PC-3 (cell line): ENCODE results near the gene PRPF40B. TPM values are rescaled to one million over a fixed set of nuclear protein-coding genes. Genes with fewer than 3 reads are reported as not detected.

Source experiments
- ATAC-seq: fragments of 200-7000 bp; cut with Tn5 transposase; 2 replicates; pipeline ENCODE4 v1.9.1; 2020; ENCODE audit warnings: mild to moderate bottlenecking, moderate library complexity
- BruUV-seq: library from RNA; stranded (reverse); fragments of 400-500 nt; replicated peaks from 2 replicates; lab custom pipeline; 2021; lab: Mats Ljungman, UMichigan
- CTCF ChIA-PET: fragments of 300-600 bp; sonication (Branson Sonifier 250); formaldehyde crosslinking; loops from one replicate; lab custom pipeline; 2022; ENCODE audit warnings: antibody characterized with exemption; lab: Charles Lee
- POLR2A ChIA-PET: fragments of 300-600 bp; sonication (Branson Sonifier 250); formaldehyde crosslinking; loops from one replicate; lab custom pipeline; 2022; ENCODE audit warnings: antibody characterized with exemption; ENCODE audit not compliant: unreplicated experiment; lab: Charles Lee
- DNase-seq: peaks from one replicate; pipeline ENCODE4 v3.0.0-alpha.2; 2015
- H2AFZ ChIP-seq: fragments of 300-600 bp; sonication (generic); 2 replicates; pipeline ENCODE4 v1.6.0; 2016; ENCODE audit warnings: antibody characterized with exemption, low read length
- H3F3A ChIP-seq: fragments of 300-600 bp; sonication (generic); one replicate; pipeline ENCODE4 v1.6.0; 2017; ENCODE audit warnings: antibody characterized with exemption, low read length, control low read depth, mild to moderate bottlenecking; ENCODE audit not compliant: unreplicated experiment
- H3K27ac ChIP-seq: fragments of 300-600 bp; sonication (generic); 2 replicates; pipeline ENCODE4 v1.5.1; 2016; ENCODE audit warnings: mild to moderate bottlenecking, low read length
- H3K27me3 ChIP-seq: fragments of 300-600 bp; sonication (generic); 2 replicates; pipeline ENCODE4 v1.6.1; 2016; ENCODE audit warnings: low read length, mixed read lengths
- H3K36me3 ChIP-seq: fragments of 300-600 bp; sonication (generic); 2 replicates; pipeline ENCODE4 v1.6.1; 2016; ENCODE audit warnings: low read depth, mixed run types, low read length, mixed read lengths
- H3K4me1 ChIP-seq: fragments of 300-600 bp; sonication (generic); 2 replicates; pipeline ENCODE4 v1.5.1; 2016; ENCODE audit warnings: low read length; ENCODE audit not compliant: insufficient read depth
- H3K4me2 ChIP-seq: fragments of 300-600 bp; sonication (generic); 2 replicates; pipeline ENCODE4 v1.6.0; 2016; ENCODE audit warnings: low read length
- H3K4me3 ChIP-seq: fragments of 300-600 bp; sonication (generic); 2 replicates; pipeline ENCODE4 v1.5.1; 2016; ENCODE audit warnings: mild to moderate bottlenecking, low read length, mixed read lengths
- H3K79me2 ChIP-seq: fragments of 300-600 bp; sonication (generic); 2 replicates; pipeline ENCODE4 v1.6.1; 2017; ENCODE audit warnings: low read length, mixed read lengths
- H3K9ac ChIP-seq: fragments of 300-600 bp; sonication (generic); 2 replicates; pipeline ENCODE4 v1.6.0; 2016; ENCODE audit warnings: mild to moderate bottlenecking, low read length
- H3K9me2 ChIP-seq: fragments of 300-600 bp; sonication (generic); replicated peaks from 2 replicates; pipeline ENCODE4 v1.6.1; 2016; ENCODE audit warnings: mixed run types, low read length, mixed read lengths
- H3K9me3 ChIP-seq: fragments of 300-600 bp; sonication (generic); 2 replicates; pipeline ENCODE4 v1.6.1; 2016; ENCODE audit warnings: low read length, mixed read lengths
- H4K20me1 ChIP-seq: fragments of 300-600 bp; sonication (generic); 2 replicates; pipeline ENCODE4 v1.6.1; 2016; ENCODE audit warnings: low read length, mixed read lengths
- EZH2 ChIP-seq: fragments of 300-600 bp; sonication (generic); IDR thresholded peaks from one replicate; pipeline ENCODE4 v1.6.1; 2017; ENCODE audit warnings: antibody characterized with exemption, mild to moderate bottlenecking, low read length; ENCODE audit not compliant: unreplicated experiment
- EZH2phosphoT487 ChIP-seq: fragments of 300-600 bp; sonication (generic); IDR thresholded peaks from 2 replicates; pipeline ENCODE4 v1.6.1; 2018; ENCODE audit warnings: mild to moderate bottlenecking, antibody characterized with exemption, low read length, borderline replicate concordance
- intact Hi-C: fragments of 100-400 bp; cut with micrococcal nuclease; formaldehyde crosslinking; loops from 2 replicates; pipeline ENCODE4 v1.9.0; 2023
- total RNA-seq: library from RNA; depleted of rRNA; stranded (reverse); fragments of >200 nt; gene quantifications from 2 replicates; pipeline ENCODE4 v1.2.3, GENCODE V29; 2014
- TF ChIP-seq, protein P1 (sequence below): fragments of 300-600 bp; sonication (generic); conservative IDR thresholded peaks from 2 replicates; pipeline ENCODE4 v1.5.1; 2017; ENCODE audit warnings: antibody characterized with exemption, low read depth, mild to moderate bottlenecking, low read length

Gene PRPF40B
- total RNA-seq, 1 experiment from 2014 or later, result 17.7 TPM

DNA sequence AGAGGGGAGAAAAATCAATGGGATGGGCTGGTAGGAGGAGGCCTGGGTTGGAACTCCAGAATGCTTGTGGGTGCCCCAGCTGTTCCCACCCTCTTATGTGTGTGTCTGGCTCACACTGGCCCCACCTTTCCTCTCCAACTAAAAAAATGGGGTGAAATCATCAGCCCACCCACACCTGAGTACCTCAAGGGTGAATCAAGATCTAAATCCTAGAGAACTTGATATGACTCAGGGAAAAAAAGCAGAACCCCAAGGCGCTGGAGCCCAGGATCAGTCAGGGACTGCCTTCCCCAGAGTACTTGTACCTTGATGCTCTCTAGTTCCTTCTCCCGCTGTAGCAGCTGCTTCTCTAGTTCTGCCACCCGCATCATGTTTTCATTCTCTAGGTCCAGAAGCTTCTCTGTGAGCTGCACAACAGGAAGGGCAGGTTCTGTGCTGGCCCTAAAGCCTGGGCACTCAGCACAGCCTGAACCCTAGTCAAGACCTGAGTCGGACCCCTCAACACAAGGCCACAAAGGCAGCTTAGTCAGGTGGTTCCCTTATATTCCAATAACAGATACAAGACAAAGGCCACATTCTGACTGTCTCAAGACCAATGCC lies 29.7 kb downstream of the PRPF40B start:
- Histone ChIP-seq H2AFZ (no peak overlapping the region), H3K9me2 (no peaks in the 10 kb centered on the region), H3K36me3 (no peaks in the 10 kb centered on the region), H3K27ac (no peak overlapping the region), H3K4me1 (no peaks in the 10 kb centered on the region), H3K9ac (no peak overlapping the region), H3K4me3 (no peak overlapping the region), H3K9me3 (no peaks in the 10 kb centered on the region), H3K79me2 (no peaks in the 10 kb centered on the region), H3F3A (no peaks in the 10 kb centered on the region), H3K27me3 (no peaks in the 10 kb centered on the region), H4K20me1 (no peaks in the 10 kb centered on the region), H3K4me2 (no peak overlapping the region)
- BruUV-seq, result no TSS peak
- TF ChIP-seq EZH2phosphoT487 (no peak), EZH2 (no peak)
- TF ChIP-seq, protein P1, sequence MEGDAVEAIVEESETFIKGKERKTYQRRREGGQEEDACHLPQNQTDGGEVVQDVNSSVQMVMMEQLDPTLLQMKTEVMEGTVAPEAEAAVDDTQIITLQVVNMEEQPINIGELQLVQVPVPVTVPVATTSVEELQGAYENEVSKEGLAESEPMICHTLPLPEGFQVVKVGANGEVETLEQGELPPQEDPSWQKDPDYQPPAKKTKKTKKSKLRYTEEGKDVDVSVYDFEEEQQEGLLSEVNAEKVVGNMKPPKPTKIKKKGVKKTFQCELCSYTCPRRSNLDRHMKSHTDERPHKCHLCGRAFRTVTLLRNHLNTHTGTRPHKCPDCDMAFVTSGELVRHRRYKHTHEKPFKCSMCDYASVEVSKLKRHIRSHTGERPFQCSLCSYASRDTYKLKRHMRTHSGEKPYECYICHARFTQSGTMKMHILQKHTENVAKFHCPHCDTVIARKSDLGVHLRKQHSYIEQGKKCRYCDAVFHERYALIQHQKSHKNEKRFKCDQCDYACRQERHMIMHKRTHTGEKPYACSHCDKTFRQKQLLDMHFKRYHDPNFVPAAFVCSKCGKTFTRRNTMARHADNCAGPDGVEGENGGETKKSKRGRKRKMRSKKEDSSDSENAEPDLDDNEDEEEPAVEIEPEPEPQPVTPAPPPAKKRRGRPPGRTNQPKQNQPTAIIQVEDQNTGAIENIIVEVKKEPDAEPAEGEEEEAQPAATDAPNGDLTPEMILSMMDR, result no peak
- intact Hi-C loops, result no loop called here
- ATAC-seq (no peak), DNase-seq (no peak)
- POLR2A ChIA-PET, result no interaction called here
- CTCF ChIA-PET, result interaction anchor here (0.7 kb wide), 1 partner anchor 9 kb away, joined by 3 read pairs; no protein-coding TSS in a partner anchor

DNA sequence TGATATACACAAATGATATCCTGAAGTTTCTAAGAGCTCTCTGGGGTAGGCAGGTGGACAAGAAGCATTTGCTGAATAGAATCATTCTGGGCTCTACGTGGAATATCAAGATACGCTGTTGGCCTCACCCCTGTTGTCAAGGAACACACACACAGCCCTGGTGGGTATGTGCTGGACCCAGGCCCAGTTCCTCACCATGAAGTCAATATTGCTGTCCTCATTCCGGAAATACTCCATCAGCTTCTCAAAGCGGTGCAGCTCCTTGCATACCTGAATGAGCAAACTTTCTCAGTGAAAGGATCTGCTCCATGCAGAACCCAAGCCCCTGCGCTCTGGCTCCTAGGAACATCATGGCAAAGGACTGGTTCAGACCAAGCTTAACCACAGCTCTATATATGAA lies 31.4 kb downstream of the PRPF40B start:
- H3K36me3 ChIP-seq, result no peaks in the 10 kb centered on the region
- no TSS peak for BruUV-seq
- no peaks in the 10 kb centered on the region for H3K79me2 ChIP-seq
- no peaks in the 10 kb centered on the region for H3K9me2 ChIP-seq
- no peak overlapping the region for H3K9ac ChIP-seq
- H3K4me3 ChIP-seq, result no peak overlapping the region
- no peak overlapping the region for H2AFZ ChIP-seq
- POLR2A ChIA-PET, result no interaction called here
- H3K9me3 ChIP-seq, result no peaks in the 10 kb centered on the region
- no peaks in the 10 kb centered on the region for H3F3A ChIP-seq
- H3K27me3 ChIP-seq, result no peaks in the 10 kb centered on the region
- no peaks in the 10 kb centered on the region for H4K20me1 ChIP-seq
- no peak overlapping the region for H3K4me2 ChIP-seq
- DNase-seq, result no peak
- ATAC-seq, result no peak
- TF ChIP-seq EZH2 (no peak), EZH2phosphoT487 (no peak)
- TF ChIP-seq, protein P1, result no peak
- intact Hi-C loops, result no loop called here
- CTCF ChIA-PET, result interaction anchor here (0.6 to 0.9 kb wide), 2 partner anchors 32 to 87 kb away, joined by 3 to 5 read pairs; partner anchors contain the start of gene TMBIM6
- H3K4me1 ChIP-seq, result no peaks in the 10 kb centered on the region
- no peak overlapping the region for H3K27ac ChIP-seq

DNA sequence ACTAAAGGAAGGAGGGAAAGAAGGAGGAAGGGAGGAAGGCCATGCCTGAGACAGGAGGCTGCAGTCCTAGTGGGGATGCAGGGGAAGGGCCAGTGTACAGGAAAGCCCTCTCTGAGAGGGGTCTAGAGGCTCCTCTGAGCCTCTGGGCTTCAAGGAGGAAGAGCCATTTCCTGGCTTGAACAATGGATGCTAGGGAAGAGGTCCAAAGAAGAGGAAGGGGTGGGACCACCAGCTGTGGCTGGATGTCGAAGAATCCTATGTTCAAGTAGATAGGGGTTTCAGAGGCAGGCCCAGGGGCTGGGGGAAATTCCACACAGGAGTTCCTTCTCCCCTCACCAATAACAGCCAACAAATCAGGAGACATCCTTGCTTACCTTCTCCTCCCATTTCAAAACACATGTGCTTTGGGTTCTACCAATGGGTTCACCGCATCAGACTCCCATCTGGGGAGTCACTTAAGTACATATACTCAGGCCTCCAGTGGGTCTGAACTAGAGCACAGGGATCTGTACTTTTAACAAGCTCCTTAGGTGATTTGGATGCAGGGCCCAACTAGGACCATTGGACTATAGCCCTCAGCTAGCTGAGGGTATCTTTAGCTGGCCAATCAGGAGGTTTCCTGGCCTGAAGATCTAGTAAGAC lies 32.4 kb downstream of the PRPF40B start:
- H3F3A ChIP-seq, result no peaks in the 10 kb centered on the region
- no peaks in the 10 kb centered on the region for H4K20me1 ChIP-seq
- POLR2A ChIA-PET, result no interaction called here
- no peak overlapping the region for H3K27ac ChIP-seq
- DNase-seq, result no peak
- no peak overlapping the region for H2AFZ ChIP-seq
- H3K9me3 ChIP-seq, result no peaks in the 10 kb centered on the region
- no peak overlapping the region for H3K4me2 ChIP-seq
- H3K4me3 ChIP-seq, result no peak overlapping the region
- TF ChIP-seq EZH2phosphoT487 (no peak), EZH2 (no peak)
- TF ChIP-seq, protein P1, result no peak
- CTCF ChIA-PET, result interaction anchor here (0.6 kb wide), 1 partner anchor 19 kb away, joined by 3 read pairs; no protein-coding TSS in a partner anchor
- H3K79me2 ChIP-seq, result no peaks in the 10 kb centered on the region
- intact Hi-C loops, result no loop called here
- H3K27me3 ChIP-seq, result no peaks in the 10 kb centered on the region
- H3K9me2 ChIP-seq, result no peaks in the 10 kb centered on the region
- no peaks in the 10 kb centered on the region for H3K4me1 ChIP-seq
- no peaks in the 10 kb centered on the region for H3K36me3 ChIP-seq
- ATAC-seq, result no peak
- BruUV-seq, result no TSS peak
- no peak overlapping the region for H3K9ac ChIP-seq
